HG03460 (cell line): Measurements from ENCODE around the gene RAP1A.
A peak's percentile ranks its signal among the peaks of the same experiment; 100 is the strongest.

Experiments used
- ATAC-seq: cut with Tn5 transposase; IDR thresholded peaks from one replicate; pipeline ENCODE4 v1.9.1; 2021; ENCODE audit not compliant: unreplicated experiment

RAP1A gene

GRCh38 chr1:111751906-111752575, 132.5 kb downstream of the RAP1A start:
- ATAC-seq, result no peak

GRCh38 chr1:111754984-111755330, 135.4 kb downstream of the RAP1A start:
- ATAC-seq, result peak; percentile 11

- peak; percentile 86 for ATAC-seq
Observed at GRCh38 chr1:111755331-111756123, 135.9 kb downstream of the RAP1A start, which contains the start of gene DDX20. Gene DDX20 (plus strand): TSS chr1:111755901. CDS start chr1:111755925, 24 bp downstream.

- peak; percentile 4 for ATAC-seq
Observed at GRCh38 chr1:111756124-111756513, 136.5 kb downstream of the RAP1A start.

GRCh38 chr1:111758373-111758772, 138.8 kb downstream of the RAP1A start:
- ATAC-seq, result no peak

- no peak for ATAC-seq
Observed at GRCh38 chr1:111761717-111762116, 142.1 kb downstream of the RAP1A start.

- no peak for ATAC-seq
Observed at GRCh38 chr1:111762332-111762731, 142.7 kb downstream of the RAP1A start.
